Measurements from ENCODE around the gene PLEKHB2.
A peak's percentile ranks its signal among the peaks of the same experiment; 100 is the strongest.
"Not testable (repeated sequence)": the region's sequence is repeated elsewhere in the genome, so short reads cannot be mapped to it uniquely, and the experiment has no call there.

PLEKHB2 gene, protein sequence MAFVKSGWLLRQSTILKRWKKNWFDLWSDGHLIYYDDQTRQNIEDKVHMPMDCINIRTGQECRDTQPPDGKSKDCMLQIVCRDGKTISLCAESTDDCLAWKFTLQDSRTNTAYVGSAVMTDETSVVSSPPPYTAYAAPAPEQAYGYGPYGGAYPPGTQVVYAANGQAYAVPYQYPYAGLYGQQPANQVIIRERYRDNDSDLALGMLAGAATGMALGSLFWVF

DNA sequence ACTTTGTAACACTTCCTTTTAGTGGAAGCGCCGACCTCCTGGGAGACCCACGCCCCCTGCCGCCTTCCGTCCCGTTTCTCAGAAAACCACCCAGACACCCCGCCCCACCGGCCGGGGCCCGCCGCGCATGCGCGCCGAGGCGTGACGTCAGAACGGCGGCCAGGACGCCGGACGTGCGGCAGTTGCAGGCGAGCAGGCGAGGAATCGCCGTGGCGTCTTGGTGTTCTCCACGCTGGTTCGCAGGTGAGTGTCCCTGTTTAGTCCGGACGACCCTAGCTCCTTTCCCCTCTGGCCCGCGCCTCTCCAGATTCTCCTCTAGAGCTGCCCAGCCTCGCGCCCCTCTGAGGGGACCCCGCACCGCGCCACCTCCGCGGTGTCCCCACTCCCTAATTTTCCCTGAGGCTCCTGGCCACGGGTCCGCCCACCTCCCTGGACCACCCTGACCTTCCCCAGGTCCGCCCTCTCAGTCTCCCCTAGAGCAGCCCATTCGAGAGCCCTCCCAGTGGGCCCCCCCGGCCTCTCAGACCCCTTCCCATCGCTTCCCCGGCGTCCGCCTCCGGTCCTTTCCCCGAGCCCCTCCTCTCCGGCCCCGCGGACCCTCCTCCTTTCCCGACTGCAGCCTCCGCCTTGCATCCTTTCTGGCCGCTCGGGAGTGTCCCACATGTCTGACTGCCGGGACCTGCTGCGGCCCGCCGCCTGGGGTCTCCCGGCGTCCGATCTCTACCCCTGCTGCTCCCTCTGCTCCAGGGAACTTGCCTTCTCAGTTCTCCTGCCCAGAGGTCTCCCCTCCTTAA lies at the start of gene PLEKHB2:
TSS of gene PLEKHB2 (plus strand) at position 181 of the 794 bp plus-strand sequence. CDS start 15,606 bp downstream, outside the sequence.
- ATAC-seq: peak; percentile 59 to 66

DNA sequence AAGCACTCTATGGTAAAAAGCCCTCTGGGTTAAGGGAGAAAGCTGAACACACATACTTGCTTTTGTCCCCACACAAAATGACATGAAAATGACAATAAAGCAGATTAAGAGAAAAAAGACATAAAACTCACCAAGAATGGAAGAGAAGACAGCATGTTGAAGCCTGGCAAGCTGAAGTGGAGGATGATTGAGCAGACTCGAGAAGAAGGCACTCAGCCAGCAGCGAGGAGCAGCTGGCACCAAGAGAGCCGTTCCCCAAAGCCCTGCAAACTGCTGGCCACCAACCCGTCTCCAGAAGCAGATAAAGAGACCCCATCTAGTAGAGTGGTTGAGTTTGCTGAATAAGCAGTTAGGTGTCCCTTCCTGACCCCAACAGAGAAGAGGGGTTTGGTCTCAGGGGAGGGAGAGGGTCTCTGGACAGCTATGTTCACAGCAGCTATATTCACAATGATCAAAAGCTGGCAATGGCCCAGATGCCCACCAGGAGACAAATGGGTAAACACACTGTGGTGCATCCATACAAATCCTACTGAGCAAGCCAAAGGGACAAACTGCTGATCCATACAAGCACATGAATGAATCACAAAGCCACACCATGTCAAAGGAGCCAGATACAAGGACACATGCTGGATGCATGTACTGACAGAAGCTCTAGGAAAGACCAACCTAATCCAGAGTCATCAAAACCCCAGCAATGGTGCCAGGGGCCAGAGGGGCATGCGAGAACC lies 48.8 kb upstream of the PLEKHB2 start:
- no peak for ATAC-seq

DNA sequence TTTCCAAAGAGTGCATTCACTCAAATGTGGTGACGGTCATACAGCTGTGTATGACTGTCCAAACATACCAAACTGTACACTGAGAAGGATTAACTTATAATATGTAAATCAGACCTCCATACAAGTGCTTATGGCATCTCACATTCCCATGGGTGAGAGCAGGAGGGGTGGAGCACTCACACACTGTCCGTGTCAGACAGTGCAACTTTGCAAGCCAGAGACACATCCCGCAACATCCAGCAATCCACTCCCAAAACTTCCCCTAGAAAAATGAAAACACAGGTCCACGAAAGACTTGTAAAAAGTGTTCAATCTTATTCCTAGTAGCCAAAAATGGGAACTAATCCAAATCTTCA lies 48.2 kb upstream of the PLEKHB2 start:
- no peak for ATAC-seq

DNA sequence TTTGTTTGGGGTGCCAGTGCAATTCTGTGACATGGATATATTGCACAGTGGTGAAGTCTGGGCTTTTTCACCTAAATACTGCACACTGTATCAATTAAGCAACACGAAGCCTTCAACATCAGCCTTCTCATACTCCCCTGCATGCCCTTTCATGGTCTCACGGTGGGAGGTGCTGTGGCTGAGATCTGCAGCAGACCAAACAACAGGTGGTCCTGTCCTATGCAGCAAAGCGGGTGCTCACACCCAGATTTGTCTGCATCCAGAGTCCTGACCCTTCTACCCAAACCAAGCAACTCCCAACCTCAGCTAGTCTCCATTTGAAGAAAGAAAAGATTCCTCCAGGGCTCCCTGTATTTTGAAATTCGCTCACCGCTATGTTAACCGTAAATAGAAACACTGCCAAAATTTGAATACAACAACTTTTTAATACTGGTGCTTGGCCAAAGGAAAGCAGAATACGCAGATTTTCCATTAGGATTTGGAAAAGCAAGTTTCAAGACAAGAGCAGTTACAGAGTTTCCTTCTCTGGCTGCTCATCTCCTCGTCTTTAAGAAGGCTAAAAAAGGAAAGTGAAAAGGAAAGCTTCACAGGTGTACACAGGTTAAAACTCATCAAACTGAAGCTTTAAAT lies 46.8 kb upstream of the PLEKHB2 start:
- no peak for ATAC-seq

DNA sequence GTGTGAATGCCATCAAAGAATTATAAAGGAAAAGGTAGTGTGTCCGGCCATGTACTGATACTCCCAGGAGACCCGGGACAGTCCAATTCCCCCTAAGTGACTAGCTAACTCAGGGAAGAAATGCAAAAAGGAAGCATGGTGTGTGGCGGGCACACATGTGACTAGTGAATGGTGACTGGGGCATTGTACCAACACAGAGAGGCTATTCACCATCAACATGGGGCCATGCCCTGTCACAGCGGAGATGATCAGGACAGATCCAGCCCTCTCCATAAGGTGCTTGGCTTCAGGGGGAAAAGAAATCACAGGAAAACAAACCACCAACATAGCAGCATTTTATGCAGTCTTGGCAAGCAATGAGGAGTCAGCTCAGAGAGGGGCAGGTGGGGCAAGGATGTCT lies 46.2 kb upstream of the PLEKHB2 start:
- no peak for ATAC-seq

DNA sequence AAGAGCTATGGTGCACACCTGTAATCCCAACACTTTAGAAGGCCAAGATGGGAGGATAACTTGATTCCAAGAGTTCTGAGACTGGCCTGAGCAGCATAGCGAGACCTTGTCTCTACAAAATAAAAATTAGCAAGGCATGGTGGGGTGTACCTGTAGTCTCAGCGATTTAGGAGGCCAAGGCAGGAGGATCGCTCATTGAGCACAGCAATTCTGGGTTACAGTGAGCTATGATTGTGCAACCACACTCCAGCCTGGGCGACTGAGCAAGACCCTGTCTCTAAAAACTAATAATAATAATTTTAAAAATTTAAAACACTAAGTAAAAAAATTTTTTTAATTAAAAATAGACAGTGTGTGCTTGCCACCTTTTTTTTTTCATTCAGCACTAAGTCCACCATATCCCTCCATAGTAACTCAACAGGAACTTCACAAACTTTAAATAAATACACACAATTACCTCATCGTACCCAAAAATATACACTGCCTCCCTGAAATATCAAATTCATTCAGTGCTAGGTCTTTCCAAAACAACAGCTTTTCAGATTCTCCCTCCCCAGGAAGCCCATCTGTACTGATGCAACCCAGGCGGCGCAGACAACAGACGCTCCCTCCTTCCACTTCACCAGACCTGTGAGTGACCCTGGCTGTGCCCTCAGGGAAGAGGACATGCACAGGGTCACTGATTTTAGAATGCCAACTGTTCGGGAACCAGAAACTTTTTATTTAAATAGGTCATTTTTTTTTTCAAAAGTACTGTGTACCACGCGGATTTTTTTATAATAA lies 41.4 kb upstream of the PLEKHB2 start:
- no peak for ATAC-seq

DNA sequence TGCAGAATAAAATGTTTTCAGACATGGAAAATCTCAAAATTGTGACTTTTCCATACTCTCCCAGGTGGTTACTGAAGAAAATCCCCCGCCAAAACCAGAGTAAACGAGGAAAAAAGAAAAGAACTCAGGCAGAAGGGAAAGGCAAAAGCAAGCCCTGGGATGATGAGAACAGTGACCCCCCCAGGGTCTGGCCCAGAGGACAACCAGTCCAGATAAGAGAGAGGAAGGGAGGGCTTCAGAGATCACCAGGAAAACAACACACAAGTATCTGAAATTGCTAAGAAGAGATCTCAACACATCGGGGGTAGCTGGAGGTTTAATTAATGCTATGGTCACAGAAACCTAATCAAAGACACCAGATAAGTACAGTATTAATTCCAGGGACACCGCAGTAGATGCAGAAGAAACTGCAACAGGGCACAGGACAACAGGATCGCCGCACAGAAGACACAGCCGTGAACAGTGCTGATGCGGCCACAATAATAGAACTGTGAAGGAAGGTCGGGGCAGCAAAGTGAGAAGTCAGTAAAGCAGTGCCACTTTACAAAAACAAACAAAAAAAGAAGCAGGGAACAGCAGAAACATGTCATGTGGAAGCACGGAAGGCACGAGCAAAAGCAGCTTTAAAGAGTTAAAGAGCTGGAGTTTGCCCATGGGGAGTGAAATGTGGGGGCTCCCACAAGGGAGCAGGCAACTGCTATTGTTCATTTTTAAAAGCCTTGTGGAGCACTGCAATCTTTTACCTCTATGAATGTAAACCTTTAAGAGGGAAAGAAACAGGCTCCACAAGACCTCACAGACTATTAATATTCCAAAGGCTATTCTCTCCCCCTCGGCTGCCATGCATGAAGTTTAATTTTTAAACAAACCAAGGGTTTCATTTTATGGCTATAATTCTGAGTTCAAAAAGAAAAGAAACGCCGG lies 40.3 kb upstream of the PLEKHB2 start:
- ATAC-seq: no peak

DNA sequence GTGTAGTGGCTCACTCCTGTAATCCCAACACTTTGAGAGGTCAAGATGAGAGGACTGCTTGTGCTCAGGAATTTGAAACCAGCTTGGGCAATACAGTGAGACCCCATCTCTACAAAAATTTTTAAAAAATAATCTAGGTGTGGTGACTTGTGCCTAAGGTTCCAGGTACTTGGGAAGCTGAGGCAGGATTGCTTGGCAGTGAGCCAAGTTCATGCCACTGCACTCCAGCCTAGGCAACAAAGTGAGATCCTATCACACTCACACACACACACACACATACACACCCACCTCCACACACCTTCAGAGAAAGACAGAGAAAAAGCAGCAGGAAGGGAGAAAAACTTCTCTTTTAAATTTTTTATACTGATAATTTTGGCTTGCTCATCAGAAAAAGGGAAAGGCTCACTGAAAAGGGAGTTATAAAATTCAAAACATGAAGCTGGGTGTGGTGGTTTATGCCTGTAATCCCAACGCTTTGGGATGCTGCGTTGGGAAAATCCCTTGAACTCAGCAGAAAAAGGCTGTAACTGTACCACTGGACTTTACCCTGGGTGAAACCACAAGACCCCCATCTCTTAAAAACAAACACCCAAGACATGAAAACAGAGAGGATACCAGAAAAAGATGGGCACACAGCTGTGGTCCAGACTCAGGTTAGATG lies 37.5 kb upstream of the PLEKHB2 start:
- ATAC-seq: no peak

DNA sequence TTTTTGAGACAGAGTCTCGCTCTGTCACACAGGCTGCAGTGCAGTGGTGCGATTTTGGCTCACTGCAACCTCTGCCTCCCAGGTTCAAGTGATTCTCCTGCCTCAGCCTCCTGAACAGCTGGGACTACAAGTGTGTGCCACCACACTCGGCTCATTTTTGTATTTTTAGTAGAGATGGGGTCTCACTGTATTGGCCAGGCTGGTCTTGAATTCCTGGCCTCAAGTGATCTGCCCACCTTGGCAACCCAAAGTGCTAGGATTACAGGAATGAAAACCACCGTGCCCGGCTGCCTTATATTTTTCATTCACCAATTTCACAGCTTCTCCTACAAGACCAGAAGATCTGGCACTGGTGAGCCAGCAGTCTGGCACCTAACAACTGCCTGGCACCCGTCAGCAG lies 37.0 kb upstream of the PLEKHB2 start:
- not testable (repeated sequence) for ATAC-seq

DNA sequence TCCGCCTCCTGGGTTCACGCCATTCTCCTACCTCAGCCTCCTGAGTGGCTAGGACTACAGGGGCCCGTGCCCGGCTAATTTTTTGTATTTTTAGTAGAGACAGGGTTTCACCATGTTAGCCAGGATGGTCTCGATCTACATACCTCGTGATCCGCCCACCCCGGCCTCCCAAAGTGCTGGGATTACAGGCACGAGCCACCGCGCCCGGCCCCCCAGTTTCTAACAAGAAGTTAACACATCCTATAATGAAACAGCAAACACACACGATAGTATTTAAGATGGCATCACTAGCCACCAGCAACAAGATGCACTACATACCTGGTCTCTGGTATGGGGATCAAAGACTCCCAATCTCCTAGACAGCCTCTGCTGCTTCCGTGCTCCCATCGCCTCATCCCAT lies 29.6 kb upstream of the PLEKHB2 start:
- not testable (repeated sequence) for ATAC-seq

DNA sequence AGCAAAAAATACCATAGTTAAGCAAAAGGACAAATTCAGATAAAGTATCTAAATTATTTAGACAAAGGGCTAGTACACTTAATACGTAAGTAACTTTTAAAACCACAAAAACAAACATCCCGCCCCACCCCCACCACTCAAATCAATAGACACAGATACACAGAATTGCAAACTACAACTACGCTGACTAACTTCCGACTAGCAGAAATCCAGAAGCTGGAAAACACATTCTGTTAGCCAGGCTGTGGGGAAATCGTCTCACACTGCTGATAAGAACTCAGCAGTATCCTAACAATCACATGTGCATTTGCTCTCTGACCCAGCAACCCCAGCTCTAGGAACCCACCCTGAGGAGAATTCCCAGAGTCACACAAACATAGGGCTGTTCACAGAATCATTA lies 28.4 kb upstream of the PLEKHB2 start:
- no peak for ATAC-seq

DNA sequence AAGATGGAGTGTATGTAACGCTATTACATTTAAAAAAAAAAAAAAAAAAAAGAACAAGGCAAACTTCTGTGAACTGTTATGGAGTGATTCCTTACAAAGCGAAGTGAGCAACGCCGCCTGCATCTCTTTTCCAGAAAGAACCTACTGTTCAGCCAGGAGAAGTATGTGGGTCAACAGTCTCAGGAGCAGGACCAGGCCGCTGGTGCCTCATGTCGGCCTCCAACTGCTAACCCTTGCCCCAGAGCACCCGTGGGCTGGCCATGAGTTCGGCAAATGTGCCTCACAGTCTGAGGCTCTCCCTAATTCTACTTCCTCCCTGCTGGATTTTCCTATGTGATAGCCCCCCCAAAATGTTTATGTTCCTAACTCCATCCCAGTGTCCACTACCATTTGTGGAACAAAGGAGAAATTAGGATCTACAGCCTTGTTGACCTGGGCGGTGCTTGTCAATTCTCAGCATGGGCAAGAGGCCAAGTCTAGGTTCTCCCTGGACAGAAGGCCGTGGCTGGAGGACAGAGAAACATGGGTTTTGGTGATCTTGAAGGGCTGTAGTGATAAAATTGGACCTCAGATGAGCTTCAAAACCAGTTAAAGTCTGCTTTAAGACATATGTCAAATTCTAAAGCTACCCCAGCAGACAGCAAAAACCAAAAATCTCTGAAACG lies 27.8 kb upstream of the PLEKHB2 start:
- ATAC-seq: no peak

DNA sequence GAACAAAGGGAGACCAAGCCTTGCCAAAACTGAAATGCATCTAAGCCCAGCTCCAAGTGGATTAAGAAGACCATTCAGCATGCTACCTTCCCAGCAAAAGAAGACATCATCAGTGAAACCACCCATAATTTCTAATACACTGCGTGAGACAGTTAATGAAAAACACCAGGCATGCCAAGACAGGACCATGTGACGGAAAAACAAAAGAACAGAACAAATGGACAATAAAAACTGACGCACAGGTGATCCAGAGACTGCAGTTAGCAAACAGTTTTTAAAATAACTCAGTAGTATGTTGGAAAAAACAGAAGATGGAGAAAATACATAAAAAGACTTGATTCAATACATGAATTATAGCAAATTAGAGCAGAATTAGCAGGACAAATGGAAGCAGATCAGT lies 27.2 kb upstream of the PLEKHB2 start:
- no peak for ATAC-seq

DNA sequence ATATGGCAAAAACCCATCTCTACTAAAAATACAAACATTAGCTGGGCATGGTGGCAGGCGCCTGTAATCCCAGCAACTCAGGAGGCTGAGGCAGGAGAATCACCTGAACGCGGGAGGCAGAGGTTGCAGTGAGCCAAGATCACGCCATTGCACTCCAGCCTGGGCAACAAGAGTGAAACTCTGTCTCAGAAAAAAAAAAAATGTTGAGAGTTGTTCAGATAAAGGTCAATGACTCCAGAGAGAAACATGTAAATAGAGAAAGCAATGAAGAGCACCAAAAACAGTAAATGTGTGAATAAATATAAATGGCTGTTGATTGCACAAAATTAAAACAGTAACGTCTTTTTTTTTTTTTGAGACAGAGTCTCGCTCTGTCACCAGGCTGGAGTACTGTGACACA lies 25.2 kb upstream of the PLEKHB2 start:
- ATAC-seq: not testable (repeated sequence)

DNA sequence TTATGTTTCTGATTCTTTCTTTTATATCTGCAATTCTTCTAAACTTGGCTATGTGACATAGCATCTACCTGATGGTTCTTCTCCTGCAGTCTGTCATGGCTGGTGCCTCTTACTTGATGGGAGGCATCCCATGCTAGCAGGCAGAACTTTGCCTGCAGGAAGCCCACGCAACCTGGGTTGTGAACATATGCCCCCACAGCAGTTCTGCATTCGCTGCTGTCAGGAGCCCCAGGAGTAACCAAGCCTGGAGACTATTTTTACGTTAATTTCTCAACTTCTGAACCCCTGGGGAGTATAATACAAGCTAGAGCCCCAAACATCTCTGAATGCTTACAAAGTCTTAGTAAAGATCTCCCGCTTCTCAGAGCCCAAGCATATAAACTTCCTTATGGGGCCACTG lies 23.9 kb upstream of the PLEKHB2 start:
- no peak for ATAC-seq

DNA sequence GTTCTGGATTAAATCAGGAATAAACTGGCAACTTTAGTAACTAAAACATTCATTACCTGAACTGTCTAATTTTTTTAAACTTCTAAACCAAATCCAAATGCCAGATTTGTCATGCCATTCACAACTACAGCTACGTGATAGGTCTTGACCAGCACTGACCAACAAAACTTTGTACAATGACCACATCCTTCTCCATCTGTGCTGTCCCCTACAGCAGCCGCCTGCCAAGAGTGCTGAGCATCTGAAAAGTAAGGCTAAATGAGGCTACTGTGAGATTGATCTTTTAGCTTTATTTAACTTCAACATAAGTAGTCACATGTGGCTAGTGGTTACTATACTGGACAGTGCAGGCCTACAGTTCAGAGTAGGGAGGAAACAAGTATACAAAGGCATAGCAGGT lies 19.5 kb upstream of the PLEKHB2 start:
- no peak for ATAC-seq

DNA sequence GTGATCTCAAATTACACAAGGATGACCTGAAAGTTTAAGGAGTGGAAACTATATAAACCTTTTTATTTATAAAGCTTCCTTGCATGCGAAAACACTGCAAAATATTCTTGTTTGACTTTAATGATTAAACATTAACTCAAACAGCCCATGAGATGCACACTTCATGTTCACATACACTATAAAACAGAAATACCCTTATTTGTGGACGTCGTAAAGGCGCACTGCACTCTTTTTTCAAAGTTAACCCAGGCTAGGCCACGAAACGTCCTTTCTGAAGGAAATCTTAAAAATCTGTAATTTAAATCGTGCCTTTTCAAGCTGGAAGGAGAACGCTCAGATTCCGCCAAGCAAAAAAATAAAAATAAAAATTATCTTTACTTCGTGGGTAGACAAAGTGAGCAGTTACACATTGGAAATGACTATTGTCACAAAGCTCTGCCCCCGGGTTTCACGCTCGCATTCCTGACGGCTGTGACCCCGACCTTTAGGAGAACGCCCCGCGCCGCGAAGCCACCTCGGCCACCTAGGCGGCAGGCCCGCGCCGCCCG lies 12.6 kb upstream of the PLEKHB2 start:
- no peak for ATAC-seq

DNA sequence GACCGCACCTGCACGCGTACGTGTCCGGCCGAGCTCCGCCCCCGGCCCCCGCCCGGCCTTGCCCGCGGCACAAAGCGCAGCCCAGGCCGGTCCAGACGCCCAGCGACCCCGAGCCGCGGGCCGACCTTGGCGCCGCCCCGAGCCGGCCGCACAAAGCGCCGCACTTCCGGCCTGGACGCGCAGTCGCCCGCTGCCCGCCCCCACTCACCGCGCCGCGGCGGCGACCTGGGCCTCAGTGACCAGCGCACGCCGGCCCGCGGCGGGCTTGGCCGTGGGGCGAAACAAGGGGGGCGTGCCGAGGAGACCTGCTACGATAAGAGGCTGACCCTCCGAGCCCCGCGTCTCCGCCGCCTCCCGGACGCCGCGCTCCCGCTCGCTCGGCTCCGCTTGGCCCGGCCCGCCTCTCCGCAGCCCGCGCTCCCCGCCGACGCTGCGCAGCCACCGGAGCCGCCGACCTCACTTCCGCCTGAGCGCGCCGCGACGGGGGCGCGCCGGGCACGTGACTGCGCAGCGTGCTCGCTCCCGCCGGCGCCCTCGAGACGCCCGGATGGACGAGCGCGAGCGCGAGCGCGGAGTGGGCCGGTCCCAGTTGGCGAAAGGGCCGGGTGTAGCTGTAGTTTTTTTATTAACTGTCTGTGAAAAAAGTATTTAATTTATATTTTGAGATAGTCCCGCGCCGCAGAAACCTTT lies 12.0 kb upstream of the PLEKHB2 start, which contains the start of gene FAM168B:
TSS of gene FAM168B (minus strand) at position 455 of the 690 bp plus-strand sequence. CDS start 10,814 bp downstream, outside the sequence.
- peak; percentile 85 to 88 for ATAC-seq
